ENCODE results near the gene ATP5IF1.

The ATP5IF1 gene

GRCh38 chr1:28239004-28239403 is 3.1 kb downstream of the ATP5IF1 start:
- no peak for DNase-seq

DNA sequence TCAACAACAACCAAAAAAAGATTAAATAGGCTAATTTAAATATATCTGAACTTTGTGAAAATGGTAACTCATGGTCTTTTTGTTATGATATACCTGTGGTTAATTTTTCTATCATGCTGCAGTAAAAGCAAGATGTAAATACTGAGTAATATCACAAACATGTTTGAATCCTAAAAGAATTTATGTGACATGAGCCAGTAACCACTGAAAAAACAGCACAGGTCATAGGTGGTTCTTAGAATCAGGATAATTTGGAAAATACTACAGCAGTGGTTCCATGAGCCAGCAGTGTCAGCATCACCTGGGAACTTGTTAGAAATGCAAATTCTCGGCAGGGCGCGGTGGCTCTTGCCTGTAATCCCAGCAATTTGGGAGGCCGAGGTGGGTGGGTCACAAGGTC is 4.1 kb downstream of the ATP5IF1 start:
- no peak for DNase-seq

DNA sequence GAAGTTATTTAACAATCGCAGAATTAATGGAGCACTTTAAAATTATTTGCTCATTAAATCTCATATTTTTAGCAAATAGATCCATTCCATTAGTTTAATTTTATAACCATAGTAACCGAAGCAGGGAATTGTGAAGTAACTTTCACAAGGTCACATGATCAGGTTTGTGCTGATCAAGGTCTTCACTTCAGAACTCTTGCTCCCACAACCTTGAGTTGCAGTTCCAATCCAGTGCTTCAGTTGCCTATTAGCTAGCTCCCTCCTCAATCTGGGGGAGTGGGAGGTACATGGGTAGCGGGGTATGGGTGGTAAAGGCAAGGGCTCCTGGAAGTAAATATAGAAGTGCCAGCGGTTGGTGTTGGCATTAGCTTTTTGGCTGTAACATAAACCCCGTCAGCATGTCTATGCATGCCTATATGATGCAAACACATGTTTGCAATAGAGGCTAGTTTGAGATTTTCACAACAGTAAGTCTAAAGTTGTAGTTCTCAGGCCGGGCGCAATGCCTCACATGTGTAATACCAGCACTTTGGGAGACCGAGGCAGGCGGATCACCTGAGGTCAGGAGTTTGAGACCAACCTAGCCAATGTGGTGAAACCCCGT is 5.8 kb downstream of the ATP5IF1 start:
- DNase-seq = no peak

GRCh38 chr1:28243685-28244311 is 7.9 kb downstream of the ATP5IF1 start:
- DNase-seq = no peak

GRCh38 chr1:28244549-28245251 is 8.8 kb downstream of the ATP5IF1 start:
- DNase-seq = no peak

- DNase-seq = no peak
These were observed 10.5 kb downstream of the ATP5IF1 start for GRCh38 chr1:28246427-28246832.

DNA sequence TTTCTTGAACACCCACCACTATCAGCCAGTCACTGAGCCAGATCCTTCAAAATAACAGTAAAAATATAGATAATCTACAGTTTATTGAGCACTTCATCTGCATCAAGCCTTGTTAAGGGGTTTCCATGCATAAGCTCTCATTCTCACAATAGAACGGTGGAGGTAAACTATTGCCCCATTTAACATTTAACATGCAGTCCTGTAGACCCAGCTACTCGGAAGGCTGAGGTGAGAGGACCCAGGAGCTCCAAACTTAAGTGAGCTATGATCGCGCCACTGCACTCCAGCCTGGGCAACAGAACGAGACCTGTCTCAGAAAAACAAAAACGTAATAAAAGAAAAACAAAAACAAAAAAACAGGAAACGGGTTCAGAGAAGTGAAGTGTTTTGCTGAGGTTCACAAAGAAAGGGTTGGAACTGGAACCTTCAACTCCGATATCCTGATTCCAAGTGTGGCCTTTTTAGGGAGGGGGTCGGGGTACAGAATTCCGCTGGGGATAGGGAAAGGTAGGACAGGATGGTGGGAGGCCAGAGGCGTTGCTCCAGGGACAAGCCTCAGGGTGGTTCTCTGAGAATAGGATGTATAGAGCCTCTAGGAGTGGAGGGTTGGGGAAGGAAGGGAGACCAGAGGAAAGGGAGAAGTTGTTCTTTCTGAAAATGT is 11.8 kb downstream of the ATP5IF1 start:
- DNase-seq = no peak

- DNase-seq = peak; percentile 74
These were observed 12.5 kb downstream of the ATP5IF1 start for GRCh38 chr1:28248273-28249012.

DNA sequence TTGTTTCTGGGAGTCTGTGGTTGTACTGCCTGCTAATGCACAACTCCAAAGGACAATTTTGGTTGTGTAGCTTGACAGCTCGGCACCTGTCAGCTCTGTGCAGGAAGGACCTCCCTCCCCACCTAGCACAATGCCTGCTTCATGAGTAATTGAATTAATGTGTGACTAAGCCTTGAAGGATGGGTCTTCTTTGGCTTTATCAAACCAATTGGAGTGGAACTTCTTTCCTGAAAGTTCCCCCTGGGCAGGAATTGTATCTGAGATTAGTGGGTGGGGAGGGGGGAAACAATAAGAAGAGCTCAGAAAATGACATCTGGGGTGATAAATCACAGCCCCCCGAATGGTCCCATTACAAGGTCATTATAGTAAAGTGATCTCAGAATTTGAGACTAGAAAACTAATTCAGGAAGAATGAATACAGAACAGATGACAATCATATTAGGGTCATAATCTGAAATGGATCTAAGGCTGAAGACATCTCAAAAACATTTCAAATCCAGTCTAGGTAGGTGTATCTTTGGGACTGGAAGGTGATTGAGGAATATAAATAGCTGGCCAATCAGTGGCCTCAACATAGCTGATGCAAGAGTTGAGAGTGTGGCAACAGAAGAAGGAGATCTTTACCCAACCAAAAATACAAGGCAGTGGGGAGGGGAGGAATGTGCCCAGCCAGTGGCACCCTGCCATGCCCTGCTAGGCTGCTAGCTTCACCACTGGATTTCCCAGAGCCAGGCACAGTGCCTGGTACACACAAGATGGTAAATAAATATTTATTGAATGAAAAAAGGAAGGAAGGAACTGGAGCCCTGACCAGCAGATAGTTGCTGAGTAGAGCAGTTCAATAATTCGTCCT is 13.3 kb downstream of the ATP5IF1 start:
- DNase-seq = peak; percentile 24

GRCh38 chr1:28249866-28250295 is 14.0 kb downstream of the ATP5IF1 start:
- DNase-seq = no peak

GRCh38 chr1:28256197-28256827 is 20.4 kb downstream of the ATP5IF1 start:
- DNase-seq = no peak

GRCh38 chr1:28257736-28258135 is 21.8 kb downstream of the ATP5IF1 start:
- DNase-seq = no peak

- DNase-seq = no peak
These were observed 22.8 kb downstream of the ATP5IF1 start for GRCh38 chr1:28258628-28259251.

- peak; percentile 99 for DNase-seq
These were observed 23.5 kb downstream of the ATP5IF1 start, which contains the start of gene SESN2 for GRCh38 chr1:28259252-28259933. SESN2 (plus strand) TSS chr1:28259518; CDS start chr1:28259848, 330 bp downstream.

DNA sequence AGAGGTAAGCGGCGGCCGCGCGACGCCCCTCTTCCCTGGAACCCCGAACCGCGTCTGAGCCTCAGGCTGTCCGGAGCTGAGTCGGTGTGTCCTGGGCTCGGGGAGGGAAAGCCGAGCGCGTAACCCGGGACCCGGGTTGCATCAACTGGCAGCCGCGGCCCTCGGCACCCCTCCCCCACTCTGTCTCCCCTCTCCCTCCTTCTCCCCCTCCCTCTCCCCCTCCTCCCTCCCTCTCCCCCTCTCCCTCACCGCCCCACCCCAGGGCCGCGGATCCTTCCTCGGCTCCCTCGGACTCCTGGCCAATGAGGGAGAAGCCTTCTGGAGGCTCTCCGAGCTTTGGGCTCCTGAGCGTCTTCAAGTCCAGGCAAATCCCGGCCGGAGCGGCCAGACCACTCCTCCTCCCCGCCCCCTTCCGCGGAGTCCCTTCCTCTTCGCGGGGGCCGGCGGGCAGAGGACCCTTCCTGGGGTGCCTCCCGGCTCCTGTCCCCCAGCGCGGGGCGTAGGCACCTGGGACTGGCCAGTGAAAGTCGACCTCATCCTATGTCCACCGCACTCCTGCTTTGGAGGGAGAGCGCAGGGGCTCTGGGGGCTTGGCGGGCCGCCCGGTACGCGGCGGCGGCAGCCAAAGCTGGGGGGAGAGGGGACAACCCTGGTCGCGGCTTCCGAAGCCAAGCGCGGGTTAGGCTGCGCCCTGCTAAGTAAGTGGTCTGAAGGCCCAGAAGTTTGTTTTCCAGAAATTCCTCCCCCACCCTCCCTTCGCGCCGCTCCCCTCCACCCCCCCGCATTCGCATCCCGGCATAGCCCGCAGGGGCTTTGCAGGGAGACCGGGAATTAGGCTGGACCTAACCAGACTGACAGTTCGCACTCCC is 24.2 kb downstream of the ATP5IF1 start:
- peak; percentile 44 for DNase-seq

GRCh38 chr1:28260803-28261174 is 24.9 kb downstream of the ATP5IF1 start:
- no peak for DNase-seq

DNA sequence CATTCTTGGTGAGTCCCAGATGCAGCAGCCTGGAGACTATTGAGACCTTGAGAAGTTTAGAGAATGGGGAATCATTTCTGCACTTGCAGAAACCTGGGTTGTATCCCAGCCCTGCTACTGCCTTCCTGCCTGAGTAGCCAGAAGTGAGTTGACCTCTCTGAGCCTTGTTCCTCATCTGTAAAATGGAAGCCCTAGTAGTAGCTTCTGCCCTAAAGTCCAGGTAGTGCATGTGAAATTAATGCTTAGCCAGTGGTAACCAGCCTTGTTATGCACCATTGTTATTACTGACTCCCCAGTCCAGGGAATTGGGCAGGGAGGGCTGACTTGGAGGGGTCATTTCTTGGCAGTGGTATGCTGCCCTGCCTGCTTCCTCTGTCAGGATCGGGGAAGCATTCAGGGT is 29.0 kb downstream of the ATP5IF1 start:
- DNase-seq = no peak

DNA sequence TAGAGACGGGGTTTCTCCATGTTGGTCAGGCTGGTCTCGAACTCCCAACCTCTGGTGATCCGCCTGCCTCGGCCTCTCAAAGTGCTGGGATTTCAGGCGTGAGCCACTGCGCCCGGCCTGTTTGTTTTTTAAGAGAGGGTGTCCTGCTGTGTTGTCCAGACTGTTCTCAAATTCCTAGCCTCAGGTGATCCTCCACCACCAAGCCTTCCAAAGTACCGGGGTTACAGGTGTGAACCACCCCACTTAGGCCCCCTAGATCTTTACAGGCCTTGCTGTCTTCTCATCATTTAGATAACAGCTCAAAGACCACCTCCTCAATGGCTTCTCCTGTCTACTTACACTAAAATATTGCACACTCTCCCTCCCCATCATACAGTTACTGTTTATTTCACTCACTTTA is 29.7 kb downstream of the ATP5IF1 start:
- no peak for DNase-seq

DNA sequence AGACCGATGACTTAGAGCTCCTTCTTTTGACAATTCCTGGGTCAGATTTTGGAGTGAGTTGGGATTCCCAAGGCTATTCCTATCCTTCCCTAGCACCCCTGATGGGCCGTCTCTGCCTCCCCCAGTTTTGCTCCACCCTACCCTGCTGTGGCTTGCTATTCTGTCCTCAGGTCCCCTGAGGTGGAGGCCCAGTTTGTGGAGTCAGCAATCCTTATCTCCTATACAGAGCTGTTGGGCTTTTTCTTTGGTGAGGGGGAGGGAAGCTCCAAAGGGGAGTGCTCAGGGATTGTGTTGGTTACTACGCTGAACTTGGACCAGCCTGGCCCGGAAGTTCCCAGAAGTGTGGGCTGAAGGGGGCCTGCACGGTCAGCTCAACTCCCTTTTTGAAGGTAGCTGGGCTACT is 31.0 kb downstream of the ATP5IF1 start:
- DNase-seq = no peak

All from stimulated activated naive CD4-positive, alpha-beta T cell treated with Interleukin-2 at 50 U/mL for 16 hours (primary cell).